ENCODE measurements around the gene SYT8.

GRCh38 chr11:1815751-1816150, 19.0 kb upstream of the SYT8 start:
- no peak for TF ChIP-seq GATA2 (IDR thresholded peaks at IDR 0.05; ENCODE audit: low read depth, low read length)
- TF ChIP-seq GATA3 (IDR thresholded peaks at IDR 0.05; ENCODE audit: low read depth, low read length) = no peak
